ENCODE results near the gene GEN1. TPM values are rescaled to one million over a fixed set of nuclear protein-coding genes. Genes with fewer than 3 reads are reported as not detected.
A peak's percentile ranks its signal among the peaks of the same experiment; 100 is the strongest.

Gene GEN1
- total and polyA plus RNA-seq, 2 of the 13 experiments (the other 11 are each of a cell fraction or from before 2014, with no cell fraction given) = 9.9 to 27.1 TPM

DNA sequence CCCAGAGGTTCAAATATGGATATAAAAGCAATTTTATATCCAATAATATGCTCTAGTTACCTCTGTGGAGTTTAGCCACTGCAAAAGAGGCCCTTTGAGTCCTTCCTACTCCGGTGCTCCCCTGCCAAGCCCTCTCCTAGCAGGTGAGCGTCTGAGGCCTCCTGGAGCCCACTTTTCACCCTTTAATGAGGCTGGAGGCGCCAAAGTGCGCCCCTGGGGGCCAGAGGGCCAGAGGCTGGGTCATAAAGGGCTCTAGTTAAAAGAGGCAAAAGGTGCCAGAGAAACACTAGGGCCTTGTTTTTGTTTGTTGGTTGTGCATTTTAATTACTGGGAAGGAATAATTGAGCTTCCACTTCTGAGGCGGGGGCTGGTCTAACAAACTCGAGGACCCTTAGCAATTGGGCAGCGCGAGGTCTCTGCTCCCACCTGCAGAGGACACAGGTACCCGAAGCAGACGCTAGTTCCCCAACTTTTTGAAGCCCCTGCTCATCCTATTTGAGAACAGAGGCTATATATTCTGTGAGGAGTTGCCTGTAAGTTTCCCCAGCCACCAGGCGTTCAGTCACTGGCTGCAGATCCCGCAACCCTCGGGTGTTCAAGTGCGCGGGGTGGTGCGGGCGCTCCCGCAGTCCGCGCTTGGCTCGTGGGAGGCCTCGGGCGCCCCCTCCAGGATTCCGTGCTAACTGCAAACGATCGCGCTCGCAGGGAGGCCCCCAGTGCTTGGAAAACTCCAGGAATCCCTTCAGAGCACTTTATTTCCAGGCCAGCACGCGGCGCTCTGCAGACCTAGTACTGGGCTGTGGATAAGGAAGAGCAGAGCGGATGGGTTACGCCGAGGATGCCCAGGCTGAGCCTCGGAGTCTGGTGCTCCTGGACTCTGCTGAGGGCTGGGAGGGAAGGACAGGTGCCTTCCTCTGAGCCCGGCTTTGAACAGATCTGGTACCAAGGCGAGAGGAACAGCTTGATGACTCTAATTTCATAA lies 76.4 kb downstream of the GEN1 start (continued):
- TF ChIP-seq, protein P1, sequence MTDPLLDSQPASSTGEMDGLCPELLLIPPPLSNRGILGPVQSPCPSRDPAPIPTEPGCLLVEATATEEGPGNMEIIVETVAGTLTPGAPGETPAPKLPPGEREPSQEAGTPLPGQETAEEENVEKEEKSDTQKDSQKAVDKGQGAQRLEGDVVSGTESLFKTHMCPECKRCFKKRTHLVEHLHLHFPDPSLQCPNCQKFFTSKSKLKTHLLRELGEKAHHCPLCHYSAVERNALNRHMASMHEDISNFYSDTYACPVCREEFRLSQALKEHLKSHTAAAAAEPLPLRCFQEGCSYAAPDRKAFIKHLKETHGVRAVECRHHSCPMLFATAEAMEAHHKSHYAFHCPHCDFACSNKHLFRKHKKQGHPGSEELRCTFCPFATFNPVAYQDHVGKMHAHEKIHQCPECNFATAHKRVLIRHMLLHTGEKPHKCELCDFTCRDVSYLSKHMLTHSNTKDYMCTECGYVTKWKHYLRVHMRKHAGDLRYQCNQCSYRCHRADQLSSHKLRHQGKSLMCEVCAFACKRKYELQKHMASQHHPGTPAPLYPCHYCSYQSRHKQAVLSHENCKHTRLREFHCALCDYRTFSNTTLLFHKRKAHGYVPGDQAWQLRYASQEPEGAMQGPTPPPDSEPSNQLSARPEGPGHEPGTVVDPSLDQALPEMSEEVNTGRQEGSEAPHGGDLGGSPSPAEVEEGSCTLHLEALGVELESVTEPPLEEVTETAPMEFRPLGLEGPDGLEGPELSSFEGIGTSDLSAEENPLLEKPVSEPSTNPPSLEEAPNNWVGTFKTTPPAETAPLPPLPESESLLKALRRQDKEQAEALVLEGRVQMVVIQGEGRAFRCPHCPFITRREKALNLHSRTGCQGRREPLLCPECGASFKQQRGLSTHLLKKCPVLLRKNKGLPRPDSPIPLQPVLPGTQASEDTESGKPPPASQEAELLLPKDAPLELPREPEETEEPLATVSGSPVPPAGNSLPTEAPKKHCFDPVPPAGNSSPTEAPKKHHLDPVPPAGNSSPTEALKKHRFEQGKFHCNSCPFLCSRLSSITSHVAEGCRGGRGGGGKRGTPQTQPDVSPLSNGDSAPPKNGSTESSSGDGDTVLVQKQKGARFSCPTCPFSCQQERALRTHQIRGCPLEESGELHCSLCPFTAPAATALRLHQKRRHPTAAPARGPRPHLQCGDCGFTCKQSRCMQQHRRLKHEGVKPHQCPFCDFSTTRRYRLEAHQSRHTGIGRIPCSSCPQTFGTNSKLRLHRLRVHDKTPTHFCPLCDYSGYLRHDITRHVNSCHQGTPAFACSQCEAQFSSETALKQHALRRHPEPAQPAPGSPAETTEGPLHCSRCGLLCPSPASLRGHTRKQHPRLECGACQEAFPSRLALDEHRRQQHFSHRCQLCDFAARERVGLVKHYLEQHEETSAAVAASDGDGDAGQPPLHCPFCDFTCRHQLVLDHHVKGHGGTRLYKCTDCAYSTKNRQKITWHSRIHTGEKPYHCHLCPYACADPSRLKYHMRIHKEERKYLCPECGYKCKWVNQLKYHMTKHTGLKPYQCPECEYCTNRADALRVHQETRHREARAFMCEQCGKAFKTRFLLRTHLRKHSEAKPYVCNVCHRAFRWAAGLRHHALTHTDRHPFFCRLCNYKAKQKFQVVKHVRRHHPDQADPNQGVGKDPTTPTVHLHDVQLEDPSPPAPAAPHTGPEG (CRISPR knock-in tag; IDR thresholded peaks at IDR 0.05) = 0 out of 2 replicates have a peak, but pooled peaks have one; percentile 19
- TF ChIP-seq KDM2A (CRISPR knock-in tag; IDR thresholded peaks at IDR 0.05; ENCODE audit: borderline replicate concordance, low read depth) (peak; percentile 76), ZNF230 (CRISPR knock-in tag; IDR thresholded peaks at IDR 0.05) (no peak), FOXO1 (CRISPR knock-in tag; IDR thresholded peaks at IDR 0.05) (peak; percentile 61; the same call in 1 of the 2 replicates), RAD51 (IDR thresholded peaks at IDR 0.05; ENCODE audit: borderline replicate concordance) (no peak), NFKB2 (CRISPR knock-in tag; IDR thresholded peaks at IDR 0.05; ENCODE audit: borderline replicate concordance) (peak; percentile 83; the same call in 1 of the 2 replicates), ZFP37 (CRISPR knock-in tag; IDR thresholded peaks at IDR 0.05; ENCODE audit: borderline replicate concordance) (no peak), ZNF747 (CRISPR knock-in tag; IDR thresholded peaks at IDR 0.05; ENCODE audit: borderline replicate concordance) (peak; percentile 75; the same call in 1 of the 2 replicates), SMC3 (IDR thresholded peaks at IDR 0.05; ENCODE audit: low read length) (peak; percentile 52; the same call in 1 of the 2 replicates), REPIN1 (CRISPR knock-in tag; IDR thresholded peaks at IDR 0.05; ENCODE audit: borderline replicate concordance, low read depth) (0 out of 2 replicates have a peak, but pooled peaks have one; percentile 65), KLF16 (CRISPR knock-in tag; IDR thresholded peaks at IDR 0.05) (no peak)
- TF ChIP-seq, protein P2, sequence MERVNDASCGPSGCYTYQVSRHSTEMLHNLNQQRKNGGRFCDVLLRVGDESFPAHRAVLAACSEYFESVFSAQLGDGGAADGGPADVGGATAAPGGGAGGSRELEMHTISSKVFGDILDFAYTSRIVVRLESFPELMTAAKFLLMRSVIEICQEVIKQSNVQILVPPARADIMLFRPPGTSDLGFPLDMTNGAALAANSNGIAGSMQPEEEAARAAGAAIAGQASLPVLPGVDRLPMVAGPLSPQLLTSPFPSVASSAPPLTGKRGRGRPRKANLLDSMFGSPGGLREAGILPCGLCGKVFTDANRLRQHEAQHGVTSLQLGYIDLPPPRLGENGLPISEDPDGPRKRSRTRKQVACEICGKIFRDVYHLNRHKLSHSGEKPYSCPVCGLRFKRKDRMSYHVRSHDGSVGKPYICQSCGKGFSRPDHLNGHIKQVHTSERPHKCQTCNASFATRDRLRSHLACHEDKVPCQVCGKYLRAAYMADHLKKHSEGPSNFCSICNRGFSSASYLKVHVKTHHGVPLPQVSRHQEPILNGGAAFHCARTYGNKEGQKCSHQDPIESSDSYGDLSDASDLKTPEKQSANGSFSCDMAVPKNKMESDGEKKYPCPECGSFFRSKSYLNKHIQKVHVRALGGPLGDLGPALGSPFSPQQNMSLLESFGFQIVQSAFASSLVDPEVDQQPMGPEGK (CRISPR knock-in tag; IDR thresholded peaks at IDR 0.05) = peak; percentile 72
- TF ChIP-seq, protein P3, sequence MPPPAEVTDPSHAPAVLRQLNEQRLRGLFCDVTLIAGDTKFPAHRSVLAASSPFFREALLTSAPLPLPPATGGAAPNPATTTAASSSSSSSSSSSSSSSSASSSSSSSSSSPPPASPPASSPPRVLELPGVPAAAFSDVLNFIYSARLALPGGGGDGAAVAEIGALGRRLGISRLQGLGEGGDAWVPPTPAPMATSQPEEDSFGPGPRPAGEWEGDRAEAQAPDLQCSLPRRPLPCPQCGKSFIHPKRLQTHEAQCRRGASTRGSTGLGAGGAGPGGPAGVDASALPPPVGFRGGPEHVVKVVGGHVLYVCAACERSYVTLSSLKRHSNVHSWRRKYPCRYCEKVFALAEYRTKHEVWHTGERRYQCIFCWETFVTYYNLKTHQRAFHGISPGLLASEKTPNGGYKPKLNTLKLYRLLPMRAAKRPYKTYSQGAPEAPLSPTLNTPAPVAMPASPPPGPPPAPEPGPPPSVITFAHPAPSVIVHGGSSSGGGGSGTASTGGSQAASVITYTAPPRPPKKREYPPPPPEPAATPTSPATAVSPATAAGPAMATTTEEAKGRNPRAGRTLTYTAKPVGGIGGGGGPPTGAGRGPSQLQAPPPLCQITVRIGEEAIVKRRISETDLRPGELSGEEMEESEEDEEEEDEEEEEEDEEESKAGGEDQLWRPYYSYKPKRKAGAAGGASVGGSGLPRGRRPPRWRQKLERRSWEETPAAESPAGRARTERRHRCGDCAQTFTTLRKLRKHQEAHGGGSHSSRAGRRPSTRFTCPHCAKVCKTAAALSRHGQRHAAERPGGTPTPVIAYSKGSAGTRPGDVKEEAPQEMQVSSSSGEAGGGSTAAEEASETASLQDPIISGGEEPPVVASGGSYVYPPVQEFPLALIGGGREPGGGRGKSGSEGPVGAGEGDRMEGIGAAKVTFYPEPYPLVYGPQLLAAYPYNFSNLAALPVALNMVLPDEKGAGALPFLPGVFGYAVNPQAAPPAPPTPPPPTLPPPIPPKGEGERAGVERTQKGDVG (CRISPR knock-in tag; IDR thresholded peaks at IDR 0.05; ENCODE audit: borderline replicate concordance) = 0 out of 2 replicates have a peak, but pooled peaks have one; percentile 45
- TF ChIP-seq, protein P4, sequence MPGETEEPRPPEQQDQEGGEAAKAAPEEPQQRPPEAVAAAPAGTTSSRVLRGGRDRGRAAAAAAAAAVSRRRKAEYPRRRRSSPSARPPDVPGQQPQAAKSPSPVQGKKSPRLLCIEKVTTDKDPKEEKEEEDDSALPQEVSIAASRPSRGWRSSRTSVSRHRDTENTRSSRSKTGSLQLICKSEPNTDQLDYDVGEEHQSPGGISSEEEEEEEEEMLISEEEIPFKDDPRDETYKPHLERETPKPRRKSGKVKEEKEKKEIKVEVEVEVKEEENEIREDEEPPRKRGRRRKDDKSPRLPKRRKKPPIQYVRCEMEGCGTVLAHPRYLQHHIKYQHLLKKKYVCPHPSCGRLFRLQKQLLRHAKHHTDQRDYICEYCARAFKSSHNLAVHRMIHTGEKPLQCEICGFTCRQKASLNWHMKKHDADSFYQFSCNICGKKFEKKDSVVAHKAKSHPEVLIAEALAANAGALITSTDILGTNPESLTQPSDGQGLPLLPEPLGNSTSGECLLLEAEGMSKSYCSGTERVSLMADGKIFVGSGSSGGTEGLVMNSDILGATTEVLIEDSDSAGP (CRISPR knock-in tag; IDR thresholded peaks at IDR 0.05; ENCODE audit: borderline replicate concordance) = peak; percentile 77

Data from HepG2 (cell line).